ENCODE results near the gene TMIGD2.

DNA sequence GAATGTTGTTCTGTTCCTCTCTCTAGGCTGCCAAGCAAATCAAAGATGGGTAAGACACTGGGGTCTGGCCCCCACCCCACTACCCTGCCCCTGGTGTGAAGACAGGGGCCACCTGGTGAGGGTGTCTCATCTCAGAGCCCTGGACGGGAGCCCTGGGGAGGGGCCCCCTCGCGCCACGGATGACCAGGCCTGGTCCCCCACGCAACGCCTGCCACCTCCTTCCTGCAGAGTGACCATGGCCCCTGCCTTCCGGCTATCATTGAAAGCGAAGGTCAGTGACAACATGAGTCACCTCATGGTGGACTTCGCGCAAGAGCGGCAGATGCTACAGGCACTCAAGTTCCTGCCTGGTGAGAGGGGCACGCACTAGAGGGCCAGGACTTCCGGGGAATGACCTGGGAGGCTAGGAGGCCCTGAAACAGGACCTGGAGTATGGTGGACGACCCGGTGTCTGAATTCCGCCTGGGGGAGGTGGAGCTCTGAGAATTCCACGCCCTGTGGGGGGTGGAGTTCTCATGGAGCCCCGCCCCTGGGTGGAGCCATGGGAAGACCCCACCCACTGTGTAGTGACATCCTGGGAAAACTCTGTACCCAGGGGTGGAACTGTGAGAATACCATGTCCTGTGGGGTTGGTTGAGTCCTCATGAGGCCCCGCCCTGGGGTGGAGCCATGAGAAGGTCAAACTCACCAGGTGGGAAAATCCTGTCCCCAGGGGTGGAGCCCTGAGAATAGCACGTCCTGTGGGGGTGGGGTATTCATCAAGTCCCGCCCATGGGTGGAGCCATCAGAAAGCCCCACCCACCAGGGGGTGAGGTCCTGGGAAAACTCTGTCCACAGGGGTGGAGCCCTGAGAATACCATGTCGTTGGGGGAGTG lies 8.3 kb upstream of the TMIGD2 start:
- TF ChIP-seq POLR2A (IDR thresholded peaks at IDR 0.05): no peak
- TF ChIP-seq, protein P1, sequence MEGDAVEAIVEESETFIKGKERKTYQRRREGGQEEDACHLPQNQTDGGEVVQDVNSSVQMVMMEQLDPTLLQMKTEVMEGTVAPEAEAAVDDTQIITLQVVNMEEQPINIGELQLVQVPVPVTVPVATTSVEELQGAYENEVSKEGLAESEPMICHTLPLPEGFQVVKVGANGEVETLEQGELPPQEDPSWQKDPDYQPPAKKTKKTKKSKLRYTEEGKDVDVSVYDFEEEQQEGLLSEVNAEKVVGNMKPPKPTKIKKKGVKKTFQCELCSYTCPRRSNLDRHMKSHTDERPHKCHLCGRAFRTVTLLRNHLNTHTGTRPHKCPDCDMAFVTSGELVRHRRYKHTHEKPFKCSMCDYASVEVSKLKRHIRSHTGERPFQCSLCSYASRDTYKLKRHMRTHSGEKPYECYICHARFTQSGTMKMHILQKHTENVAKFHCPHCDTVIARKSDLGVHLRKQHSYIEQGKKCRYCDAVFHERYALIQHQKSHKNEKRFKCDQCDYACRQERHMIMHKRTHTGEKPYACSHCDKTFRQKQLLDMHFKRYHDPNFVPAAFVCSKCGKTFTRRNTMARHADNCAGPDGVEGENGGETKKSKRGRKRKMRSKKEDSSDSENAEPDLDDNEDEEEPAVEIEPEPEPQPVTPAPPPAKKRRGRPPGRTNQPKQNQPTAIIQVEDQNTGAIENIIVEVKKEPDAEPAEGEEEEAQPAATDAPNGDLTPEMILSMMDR (IDR thresholded peaks at IDR 0.05): no peak

Data from body of pancreas (tissue), 4 donors.